Measurements from ENCODE around the gene LKAAEAR1. TPM values are rescaled to one million over a fixed set of nuclear protein-coding genes. Genes with fewer than 3 reads are reported as not detected.
A peak's percentile ranks its signal among the peaks of the same experiment; 100 is the strongest.

LKAAEAR1 gene
- total RNA-seq, 1 experiment from 2014 or later = 1.7 TPM

- TF ChIP-seq GTF2I (CRISPR knock-in tag; conservative IDR thresholded peaks at IDR 0.05) = no peak
- TF ChIP-seq, protein P1, sequence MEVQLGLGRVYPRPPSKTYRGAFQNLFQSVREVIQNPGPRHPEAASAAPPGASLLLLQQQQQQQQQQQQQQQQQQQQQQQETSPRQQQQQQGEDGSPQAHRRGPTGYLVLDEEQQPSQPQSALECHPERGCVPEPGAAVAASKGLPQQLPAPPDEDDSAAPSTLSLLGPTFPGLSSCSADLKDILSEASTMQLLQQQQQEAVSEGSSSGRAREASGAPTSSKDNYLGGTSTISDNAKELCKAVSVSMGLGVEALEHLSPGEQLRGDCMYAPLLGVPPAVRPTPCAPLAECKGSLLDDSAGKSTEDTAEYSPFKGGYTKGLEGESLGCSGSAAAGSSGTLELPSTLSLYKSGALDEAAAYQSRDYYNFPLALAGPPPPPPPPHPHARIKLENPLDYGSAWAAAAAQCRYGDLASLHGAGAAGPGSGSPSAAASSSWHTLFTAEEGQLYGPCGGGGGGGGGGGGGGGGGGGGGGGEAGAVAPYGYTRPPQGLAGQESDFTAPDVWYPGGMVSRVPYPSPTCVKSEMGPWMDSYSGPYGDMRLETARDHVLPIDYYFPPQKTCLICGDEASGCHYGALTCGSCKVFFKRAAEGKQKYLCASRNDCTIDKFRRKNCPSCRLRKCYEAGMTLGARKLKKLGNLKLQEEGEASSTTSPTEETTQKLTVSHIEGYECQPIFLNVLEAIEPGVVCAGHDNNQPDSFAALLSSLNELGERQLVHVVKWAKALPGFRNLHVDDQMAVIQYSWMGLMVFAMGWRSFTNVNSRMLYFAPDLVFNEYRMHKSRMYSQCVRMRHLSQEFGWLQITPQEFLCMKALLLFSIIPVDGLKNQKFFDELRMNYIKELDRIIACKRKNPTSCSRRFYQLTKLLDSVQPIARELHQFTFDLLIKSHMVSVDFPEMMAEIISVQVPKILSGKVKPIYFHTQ (CRISPR knock-in tag; IDR thresholded peaks at IDR 0.05) = no peak
Measured at GRCh38 chr20:64080813-64081623, 3.2 kb downstream of the LKAAEAR1 start (continued).

DNA sequence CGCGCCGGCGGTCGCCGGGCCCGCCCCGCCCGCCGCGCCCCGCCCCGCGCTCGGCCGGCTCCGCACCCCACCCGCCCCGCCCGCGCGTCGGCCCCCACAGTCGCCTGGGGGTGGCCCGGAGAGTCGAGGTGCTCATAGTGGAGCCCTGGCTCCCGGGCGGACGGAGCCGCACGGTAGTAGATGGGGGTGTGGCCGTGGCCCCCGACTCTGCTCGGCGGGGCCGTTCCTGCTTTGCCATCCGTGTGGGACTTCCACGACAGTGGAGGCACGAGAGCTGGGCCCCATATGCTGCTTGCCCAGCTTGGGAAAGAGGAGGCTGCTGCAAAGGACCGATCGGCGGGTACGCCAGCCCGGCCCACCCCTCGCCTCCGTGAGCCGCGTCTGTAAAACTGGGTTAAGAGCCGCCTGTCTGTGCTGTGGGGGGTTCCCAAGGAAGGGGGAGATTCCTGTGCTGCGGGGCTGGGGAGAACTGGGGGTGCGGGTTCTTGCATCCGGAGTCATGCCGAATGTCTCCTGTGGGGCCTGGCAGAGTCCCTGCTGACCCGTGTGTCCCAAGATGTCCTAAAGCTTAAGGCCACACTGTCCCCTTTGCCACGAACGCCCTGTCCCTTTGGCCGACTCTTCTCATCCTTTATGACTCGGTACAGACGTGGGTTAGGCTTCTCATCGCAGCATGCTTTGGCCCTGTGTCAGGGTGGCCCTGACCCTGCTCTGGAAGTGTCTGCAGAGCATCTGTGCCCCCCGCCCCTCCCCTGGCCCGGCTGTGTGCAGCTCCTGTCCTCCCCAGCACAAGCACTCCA is 4.0 kb downstream of the LKAAEAR1 start, which contains the start of gene OPRL1:
Gene OPRL1, plus strand, starts transcription at position 70 of the 800 bp plus-strand sequence. CDS start 12,639 bp downstream, outside the sequence.
- TF ChIP-seq FOXP1 (CRISPR knock-in tag; IDR thresholded peaks at IDR 0.05; ENCODE audit: borderline replicate concordance) = peak; percentile 5; the same call in 1 of the 2 replicates
- TF ChIP-seq ZNF425 (CRISPR knock-in tag; conservative IDR thresholded peaks at IDR 0.05) = no peak
- TF ChIP-seq ATF6 (CRISPR knock-in tag; IDR thresholded peaks at IDR 0.05) = no peak
- TF ChIP-seq, protein P2, sequence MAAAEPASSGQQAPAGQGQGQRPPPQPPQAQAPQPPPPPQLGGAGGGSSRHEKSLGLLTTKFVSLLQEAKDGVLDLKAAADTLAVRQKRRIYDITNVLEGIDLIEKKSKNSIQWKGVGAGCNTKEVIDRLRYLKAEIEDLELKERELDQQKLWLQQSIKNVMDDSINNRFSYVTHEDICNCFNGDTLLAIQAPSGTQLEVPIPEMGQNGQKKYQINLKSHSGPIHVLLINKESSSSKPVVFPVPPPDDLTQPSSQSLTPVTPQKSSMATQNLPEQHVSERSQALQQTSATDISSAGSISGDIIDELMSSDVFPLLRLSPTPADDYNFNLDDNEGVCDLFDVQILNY (CRISPR knock-in tag; IDR thresholded peaks at IDR 0.05) = 0 out of 2 replicates have a peak, but pooled peaks have one; percentile 5
- CTCF ChIA-PET = interaction anchor here (1.0 to 4.2 kb wide), 13 partner anchors 10 to 294 kb away, joined by 3 to 16 read pairs (median 8); partner anchors contain the start of genes PRPF6 and SAMD10
- H3K4me3 Mint-ChIP-seq = peak within 1 kb of the TSS; percentile 80
- ATAC-seq = 0 out of 2 replicates have a peak, but pooled peaks have one; percentile 0
- no peaks in the 10 kb centered on the region for H3K9me3 Mint-ChIP-seq
- H3K36me3 Mint-ChIP-seq = no peaks in the 10 kb centered on the region
- POLR2A ChIA-PET = interaction anchor here (1.0 to 1.1 kb wide), 2 partner anchors 14 to 584 kb away, joined by 3 to 4 read pairs; no protein-coding TSS in a partner anchor
- no peak for DNase-seq (ENCODE audit: low spot score)
- H3K27me3 Mint-ChIP-seq (ENCODE audit: low read depth) = peaks cover 42% of the 10 kb centered on the region
- no peak within 1 kb of the TSS for H3K27ac Mint-ChIP-seq
- peaks cover 30% of the 10 kb centered on the region for H3K4me1 Mint-ChIP-seq

- no peaks in the 10 kb centered on the region for H3K9me3 Mint-ChIP-seq
- peaks cover 29% of the 10 kb centered on the region for H3K4me1 Mint-ChIP-seq
- H3K4me3 Mint-ChIP-seq = peak within 1 kb of the TSS; percentile 80
- ATAC-seq (peak; percentile 40), DNase-seq (ENCODE audit: low spot score) (peak; percentile 75)
- POLR2A ChIA-PET = interaction anchor here (1.0 to 1.1 kb wide), 2 partner anchors 13 to 583 kb away, joined by 3 to 4 read pairs; no protein-coding TSS in a partner anchor
- CTCF ChIA-PET = interaction anchor here (0.7 to 4.2 kb wide), 12 partner anchors 9 to 99 kb away, joined by 3 to 16 read pairs (median 6); partner anchors contain the start of gene PRPF6
- H3K36me3 Mint-ChIP-seq = no peaks in the 10 kb centered on the region
- TF ChIP-seq, protein P2 (CRISPR knock-in tag; IDR thresholded peaks at IDR 0.05) = 0 out of 2 replicates have a peak, but pooled peaks have one; percentile 46
- TF ChIP-seq ELF4 (CRISPR knock-in tag; IDR thresholded peaks at IDR 0.05; ENCODE audit: low read depth) (0 out of 2 replicates have a peak, but pooled peaks have one; percentile 40), GTF2I (CRISPR knock-in tag; conservative IDR thresholded peaks at IDR 0.05) (no peak), MAX (CRISPR knock-in tag; IDR thresholded peaks at IDR 0.05) (peak; percentile 41; the same call in 1 of the 2 replicates), ZNF317 (CRISPR knock-in tag; IDR thresholded peaks at IDR 0.05; ENCODE audit: borderline replicate concordance, low read depth) (0 out of 2 replicates have a peak, but pooled peaks have one; percentile 19)
- H3K27me3 Mint-ChIP-seq (ENCODE audit: low read depth) = peaks cover 35% of the 10 kb centered on the region
- H3K27ac Mint-ChIP-seq = no peak within 1 kb of the TSS
Measured at GRCh38 chr20:64079273-64080012, 4.8 kb downstream of the LKAAEAR1 start, which contains the start of gene RGS19. Gene RGS19 (minus strand): TSS chr20:64079518. CDS start chr20:64076886, 2,632 bp downstream.

Data from WTC11 (cell line).